ENCODE measurements around the gene TMEM221.

Gene TMEM221

DNA sequence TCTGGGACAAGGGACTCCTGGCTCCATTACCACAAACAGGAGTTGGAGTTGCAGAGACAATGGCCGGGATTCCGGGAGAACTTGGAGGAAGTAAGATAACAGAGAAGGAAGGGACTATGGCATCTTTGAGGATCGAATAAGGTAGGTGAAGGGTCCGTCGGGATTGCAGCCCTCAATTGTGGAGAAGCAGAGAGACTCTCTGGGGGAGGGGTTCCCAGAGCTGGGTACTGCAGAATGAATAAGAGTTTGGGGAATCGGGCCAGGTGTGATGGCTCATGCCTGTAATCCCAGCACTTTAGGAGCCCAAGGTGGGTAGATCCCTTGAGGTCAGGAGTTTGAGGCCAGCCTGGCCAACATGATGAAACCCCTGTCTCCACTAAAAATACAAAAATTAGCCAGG is 46.8 kb downstream of the TMEM221 start:
- no peak for TF ChIP-seq CTCF (IDR thresholded peaks at IDR 0.05; ENCODE audit: extremely low read depth, insufficient read depth, missing control alignments)
- in situ Hi-C loops (cut with MboI; ENCODE audit: low pct_unique_long_range_greater_than_20kb, low sequenced_read_pairs, unreplicated experiment), result no loop called here
- DNase-seq (ENCODE audit: low spot score), result no peak

DNA sequence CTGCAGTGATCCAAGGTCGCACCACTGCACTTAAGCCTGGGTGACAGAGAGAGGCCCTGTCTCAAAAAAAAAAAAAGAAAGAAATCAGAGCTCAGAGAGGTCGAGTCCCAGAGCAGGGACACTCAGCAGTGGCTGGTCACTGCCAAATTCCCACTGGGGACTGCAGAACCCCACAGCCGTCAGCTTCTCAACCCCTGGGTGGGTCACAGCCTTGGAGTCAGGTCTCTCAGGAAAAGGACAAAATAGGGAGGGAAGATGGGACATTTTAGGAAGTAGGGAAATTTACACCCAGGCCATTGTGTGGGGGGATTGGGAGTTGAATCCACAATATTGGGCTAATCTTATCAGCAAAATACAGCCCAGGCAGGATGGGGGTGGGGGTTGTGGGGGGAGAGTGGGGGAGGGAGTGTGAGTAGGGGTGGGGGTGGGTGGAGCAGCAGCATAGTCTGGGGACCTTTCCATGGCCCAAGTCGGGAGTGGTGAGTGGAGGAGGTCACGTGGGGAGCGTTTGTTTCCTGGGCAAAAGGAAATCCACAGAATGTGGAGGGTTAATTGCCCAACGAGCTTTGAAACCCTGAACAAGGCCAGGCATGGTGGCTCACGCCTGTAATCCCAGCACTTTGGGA is 49.5 kb downstream of the TMEM221 start:
- in situ Hi-C loops (cut with MboI; ENCODE audit: low pct_unique_long_range_greater_than_20kb, low sequenced_read_pairs, unreplicated experiment), result no loop called here
- no peak for TF ChIP-seq CTCF (IDR thresholded peaks at IDR 0.05; ENCODE audit: extremely low read depth, insufficient read depth, missing control alignments)
- no peak for DNase-seq (ENCODE audit: low spot score)

DNA sequence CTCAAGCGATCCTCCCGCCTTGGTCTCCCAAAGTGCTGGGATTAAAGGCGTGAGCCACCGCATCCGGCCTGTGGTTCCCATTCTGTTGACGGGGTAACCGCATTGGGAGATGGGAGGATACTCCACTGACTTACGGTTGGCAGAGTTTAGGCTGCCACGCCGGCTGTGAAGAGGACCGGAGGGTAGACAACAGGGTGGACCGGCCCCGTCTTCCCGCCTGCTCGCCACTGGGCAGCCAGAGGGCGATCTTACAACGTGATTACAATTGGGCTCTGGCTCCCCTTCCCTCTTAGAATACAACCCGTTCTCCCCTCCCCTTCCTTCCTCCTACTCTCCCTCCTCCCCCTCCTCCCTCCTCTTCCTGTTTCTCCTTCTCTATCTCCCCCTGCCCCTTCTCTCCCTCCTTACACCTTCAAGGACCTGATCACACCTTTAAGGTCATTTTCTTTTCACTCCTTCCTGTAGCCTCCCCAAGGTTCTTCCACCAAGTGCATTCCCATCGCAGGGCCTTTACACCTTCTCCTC is 53.5 kb downstream of the TMEM221 start:
- TF ChIP-seq CTCF (IDR thresholded peaks at IDR 0.05; ENCODE audit: extremely low read depth, insufficient read depth, missing control alignments), result peak; percentile 82

GRCh38 chr19:17393914-17394313 is 54.6 kb downstream of the TMEM221 start, which contains the start of gene CCDC194:
Gene CCDC194, minus strand, starts transcription at chr19:17394196. Its CDS starts 38 bp downstream, at chr19:17394158.
- in situ Hi-C loops (cut with MboI; ENCODE audit: low pct_unique_long_range_greater_than_20kb, low sequenced_read_pairs, unreplicated experiment), result no loop called here
- no peak for DNase-seq (ENCODE audit: low spot score)
- TF ChIP-seq CTCF (IDR thresholded peaks at IDR 0.05; ENCODE audit: extremely low read depth, insufficient read depth, missing control alignments), result no peak

More for the DNA sequence above, 53.5 kb downstream of the TMEM221 start:
- in situ Hi-C loops (cut with MboI; ENCODE audit: low pct_unique_long_range_greater_than_20kb, low sequenced_read_pairs, unreplicated experiment), result no loop called here
- DNase-seq (ENCODE audit: low spot score), result peak; percentile 81

- no peak for DNase-seq (ENCODE audit: low spot score)
- in situ Hi-C loops (cut with MboI; ENCODE audit: low pct_unique_long_range_greater_than_20kb, low sequenced_read_pairs, unreplicated experiment), result no loop called here
- no peak for TF ChIP-seq CTCF (IDR thresholded peaks at IDR 0.05; ENCODE audit: extremely low read depth, insufficient read depth, missing control alignments)
Measured at GRCh38 chr19:17393002-17393401, 55.5 kb downstream of the TMEM221 start.

GRCh38 chr19:17391371-17392151 is 56.9 kb downstream of the TMEM221 start:
- in situ Hi-C loops (cut with MboI; ENCODE audit: low pct_unique_long_range_greater_than_20kb, low sequenced_read_pairs, unreplicated experiment), result no loop called here
- no peak for DNase-seq (ENCODE audit: low spot score)

More at GRCh38 chr19:17391371-17392151, 56.9 kb downstream of the TMEM221 start:
- no peak for TF ChIP-seq CTCF (IDR thresholded peaks at IDR 0.05; ENCODE audit: extremely low read depth, insufficient read depth, missing control alignments)

Data from GM13977 (cell line).